D341Med (cell line): ENCODE results near the gene FOXD4.
"Not testable (repeated sequence)": the region's sequence is repeated elsewhere in the genome, so short reads cannot be mapped to it uniquely, and the experiment has no call there.

Source experiments
- DNase-seq: peaks from one replicate; pipeline ENCODE4 v3.0.0; 2012; ENCODE audit warnings: low spot score

Gene FOXD4

DNA sequence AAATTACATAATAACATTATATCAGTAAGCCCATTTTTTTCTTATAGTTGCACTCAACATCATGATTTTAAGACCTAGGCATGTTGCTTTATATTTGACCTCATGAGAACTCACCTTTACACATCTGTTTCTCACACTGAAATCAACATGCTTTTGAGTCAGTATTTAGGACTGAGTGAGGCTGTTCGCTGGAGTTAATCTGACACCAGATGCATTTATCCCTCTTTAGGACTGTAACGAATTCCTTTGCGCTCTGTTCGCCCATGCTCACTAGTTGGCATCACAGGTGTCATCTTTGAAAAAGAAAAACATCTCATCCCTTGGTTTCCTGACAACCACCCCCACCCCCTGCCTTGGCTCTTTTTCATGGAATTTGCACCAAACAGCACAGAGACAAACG is 24.3 kb downstream of the FOXD4 start:
- not testable (repeated sequence) for DNase-seq

- DNase-seq: not testable (repeated sequence)
Measured at GRCh38 chr9:90851-91250, 27.4 kb downstream of the FOXD4 start.

DNA sequence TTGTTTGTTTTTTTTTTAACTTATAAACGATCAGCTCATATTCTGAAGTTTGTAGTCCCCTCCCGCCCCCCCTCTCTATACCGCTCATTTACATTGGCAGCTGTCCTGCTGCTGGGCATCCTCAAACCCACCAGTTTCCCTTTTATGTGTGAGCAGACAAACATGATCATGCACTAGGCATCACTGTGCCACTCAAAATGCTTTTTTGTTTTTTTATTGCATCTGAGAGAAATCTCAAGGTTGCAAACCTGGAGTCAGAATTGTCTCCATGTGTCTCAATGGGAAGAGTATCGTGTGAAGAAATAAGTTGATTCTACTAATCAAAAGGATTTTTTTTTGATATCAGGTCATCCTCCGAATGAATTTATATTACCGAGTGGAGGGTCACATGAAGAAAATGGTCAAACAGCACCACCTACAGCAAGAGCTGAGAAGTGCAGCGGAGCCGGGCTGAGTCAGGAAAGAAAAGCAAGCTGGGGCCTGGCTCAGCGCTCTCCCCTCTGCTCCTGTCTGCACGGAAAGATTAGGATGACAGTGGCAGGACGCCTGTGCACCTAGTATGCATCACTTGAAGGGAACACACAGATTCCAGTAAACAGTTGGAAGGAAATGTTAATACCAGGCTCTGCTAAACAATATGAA is 29.7 kb downstream of the FOXD4 start:
- not testable (repeated sequence) for DNase-seq

DNA sequence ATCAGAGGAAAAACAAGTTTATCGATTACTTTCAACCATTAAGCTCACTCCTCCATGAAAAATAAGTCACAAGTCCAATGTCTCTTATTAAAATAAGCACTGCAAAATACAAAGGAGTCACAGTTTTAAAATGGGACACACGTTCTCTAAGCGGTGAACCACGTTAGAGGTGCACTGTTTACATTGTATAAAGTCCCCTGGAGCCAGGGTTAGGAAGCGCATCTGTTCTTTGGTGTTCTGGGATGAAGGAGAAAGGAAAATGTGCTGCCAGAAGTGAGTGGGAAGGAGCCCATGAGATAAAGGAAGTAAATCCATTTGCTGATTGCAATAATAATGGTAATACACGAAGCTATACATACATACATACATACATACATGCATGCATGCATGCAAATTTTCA is 30.4 kb downstream of the FOXD4 start:
- not testable (repeated sequence) for DNase-seq

- DNase-seq: not testable (repeated sequence)
Measured at GRCh38 chr9:87105-87504, 31.1 kb downstream of the FOXD4 start.

DNA sequence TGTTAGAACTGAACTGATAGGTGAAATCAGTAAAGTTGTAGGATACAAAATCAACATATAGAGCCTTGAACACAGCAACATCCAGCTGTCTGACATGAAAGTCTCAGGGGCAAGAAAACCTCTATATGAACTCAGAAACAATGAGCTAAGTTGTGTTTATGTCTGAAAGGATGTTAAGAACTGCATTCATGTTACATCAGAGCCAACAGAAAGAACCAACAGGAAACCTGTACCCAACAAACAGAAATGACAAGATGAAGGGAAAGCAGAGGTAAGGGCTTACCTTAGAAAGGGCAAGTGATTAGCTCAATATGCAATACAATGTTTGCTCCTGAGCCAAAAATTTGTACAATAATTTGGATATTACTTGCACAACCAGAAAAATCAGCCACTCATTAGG is 31.5 kb downstream of the FOXD4 start:
- not testable (repeated sequence) for DNase-seq

DNA sequence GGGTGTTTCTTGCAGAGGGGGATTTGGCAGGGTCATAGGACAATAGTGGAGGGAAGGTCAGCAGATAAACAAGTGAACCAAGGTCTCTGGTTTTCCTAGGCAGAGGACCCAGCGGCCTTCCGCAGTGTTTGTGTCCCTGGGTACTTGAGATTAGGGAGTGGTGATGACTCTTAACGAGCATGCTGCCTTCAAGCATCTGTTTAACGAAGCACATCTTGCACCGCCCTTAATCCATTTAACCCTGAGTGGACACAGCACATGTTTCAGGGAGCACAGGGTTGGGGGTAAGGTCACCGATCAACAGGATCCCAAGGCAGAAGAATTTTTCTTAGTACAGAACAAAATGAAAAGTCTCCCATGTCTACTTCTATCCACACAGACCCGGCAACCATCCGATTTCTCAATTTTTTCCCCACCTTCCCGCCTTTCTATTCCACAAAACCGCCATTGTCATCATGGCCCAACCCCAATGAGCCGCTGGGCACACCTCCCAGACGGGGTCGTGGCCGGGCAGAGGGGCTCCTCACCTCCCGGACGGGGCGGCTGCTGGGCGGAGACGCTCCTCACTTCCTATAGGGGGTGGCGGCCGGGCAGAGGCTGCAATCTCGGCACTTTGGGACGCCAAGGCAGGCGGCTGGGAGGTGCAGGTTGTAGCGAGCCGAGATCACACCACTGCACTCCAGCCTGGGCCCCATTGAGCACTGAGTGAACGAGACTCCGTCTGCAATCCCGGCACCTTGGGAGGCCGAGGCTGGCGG is 35.1 kb downstream of the FOXD4 start:
- not testable (repeated sequence) for DNase-seq

DNA sequence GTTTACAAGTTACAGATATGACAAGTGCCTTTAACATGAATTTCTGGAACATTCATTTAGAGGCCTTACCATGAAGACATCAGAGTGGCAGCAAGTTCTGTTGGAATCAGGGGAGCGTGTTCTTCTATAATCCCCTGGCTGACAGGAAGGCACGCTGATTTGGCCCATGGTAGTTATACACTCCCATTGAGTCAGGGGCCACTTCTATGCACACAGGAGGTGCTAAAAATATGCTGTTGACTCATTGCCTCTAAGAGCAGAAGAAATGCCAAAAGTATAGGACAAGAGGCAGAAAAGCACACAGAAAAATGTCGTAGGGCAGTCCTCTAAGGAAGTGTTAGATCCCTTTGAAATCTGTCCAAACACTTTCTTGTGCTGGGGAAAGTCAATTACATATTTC is 39.9 kb downstream of the FOXD4 start:
- not testable (repeated sequence) for DNase-seq

DNA sequence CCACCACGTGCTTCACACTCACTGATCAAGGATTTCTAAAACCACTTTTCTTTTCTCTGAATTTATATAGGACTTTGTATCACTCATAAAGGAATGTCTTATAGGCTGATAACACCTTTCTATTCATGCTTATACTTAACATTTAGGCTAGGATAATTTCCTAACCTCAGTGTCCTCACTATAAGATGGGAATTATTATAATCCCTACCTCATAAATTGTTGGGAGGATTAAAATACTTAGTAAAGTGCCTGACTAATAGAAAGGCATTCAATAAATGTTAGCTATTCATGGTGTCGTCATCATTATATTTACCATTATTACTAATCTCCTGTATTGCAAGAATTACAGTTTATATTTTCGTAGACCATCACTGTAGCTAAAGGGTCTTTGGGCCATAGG is 41.8 kb downstream of the FOXD4 start:
- DNase-seq: not testable (repeated sequence)

- DNase-seq: not testable (repeated sequence)
Measured at GRCh38 chr9:73900-74525, 44.2 kb downstream of the FOXD4 start.

GRCh38 chr9:73076-73899 is 44.9 kb downstream of the FOXD4 start:
- DNase-seq: peak; percentile 61
